ENCODE data around the gene PCSK2. TPM values are rescaled to one million over a fixed set of nuclear protein-coding genes. Genes with fewer than 3 reads are reported as not detected.

Gene PCSK2
- total and polyA plus RNA-seq, 2 of the 8 experiments (the other 6 are each of a cell fraction or from before 2014, with no cell fraction given), result 1.9 to 4.2 TPM

DNA sequence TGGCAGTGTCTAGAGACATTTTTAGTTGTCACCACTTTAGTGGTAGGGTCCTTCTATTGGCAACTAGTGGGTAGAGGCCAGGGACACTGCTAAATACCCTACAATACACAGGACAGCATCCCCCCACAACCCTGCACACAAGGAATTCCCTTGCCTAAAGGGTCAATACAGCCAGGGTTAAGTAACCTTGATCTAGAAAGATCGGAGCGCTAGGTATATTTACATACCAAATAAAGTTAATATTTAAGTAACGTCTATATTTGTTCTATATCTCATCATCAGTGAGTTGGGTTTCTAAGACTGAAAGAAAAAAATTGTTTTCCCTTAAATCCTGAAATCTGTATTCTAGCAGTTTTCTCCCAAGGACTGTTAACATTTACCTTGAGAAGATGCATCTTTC is 288.2 kb downstream of the PCSK2 start (continued):
- TF ChIP-seq RNF2 (IDR thresholded peaks at IDR 0.05; ENCODE audit: borderline replicate concordance, low read depth, low read length, missing control alignments, poor library complexity, severe bottlenecking), result no peak
- TF ChIP-seq TAF1 (IDR thresholded peaks at IDR 0.05; ENCODE audit: low read depth, low read length), result no peak
- no peak for TF ChIP-seq RXRA (IDR thresholded peaks at IDR 0.05; ENCODE audit: insufficient read depth, low read depth, low read length)
- no peak for TF ChIP-seq CBX8 (IDR thresholded peaks at IDR 0.05; ENCODE audit: borderline replicate concordance, low read depth, low read length)

All from H1 (cell line).